Left forelimb (tissue), 1 donor: ENCODE data around the gene GPN3.
"Not testable (repeated sequence)": the region's sequence is repeated elsewhere in the genome, so short reads cannot be mapped to it uniquely, and the experiment has no call there.

ENCODE experiments used
- DNase-seq: peaks from one replicate; pipeline ENCODE4 v3.0.0-alpha.2; 2018; ENCODE audit warnings: low spot score

GPN3 gene

DNA sequence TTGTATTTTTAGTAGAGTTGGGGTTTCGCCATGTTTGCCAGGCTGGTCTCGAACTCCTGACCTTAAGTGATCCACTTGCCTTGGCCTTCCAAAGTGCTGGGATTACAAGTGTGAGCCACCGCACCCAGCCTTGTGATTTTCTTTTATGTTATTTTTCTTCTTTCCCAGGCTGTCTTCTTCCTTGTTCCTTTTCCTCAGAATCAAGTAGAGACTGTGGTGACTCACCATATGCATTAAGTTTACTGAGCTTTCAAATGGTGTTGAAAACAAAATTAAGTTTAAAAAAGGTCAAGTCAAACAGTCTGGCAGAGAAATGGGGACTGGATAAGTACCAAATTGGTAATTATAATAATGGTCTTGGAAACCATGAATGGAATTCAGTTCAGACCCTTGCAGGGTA lies 23.6 kb downstream of the GPN3 start:
- DNase-seq, result no peak

DNA sequence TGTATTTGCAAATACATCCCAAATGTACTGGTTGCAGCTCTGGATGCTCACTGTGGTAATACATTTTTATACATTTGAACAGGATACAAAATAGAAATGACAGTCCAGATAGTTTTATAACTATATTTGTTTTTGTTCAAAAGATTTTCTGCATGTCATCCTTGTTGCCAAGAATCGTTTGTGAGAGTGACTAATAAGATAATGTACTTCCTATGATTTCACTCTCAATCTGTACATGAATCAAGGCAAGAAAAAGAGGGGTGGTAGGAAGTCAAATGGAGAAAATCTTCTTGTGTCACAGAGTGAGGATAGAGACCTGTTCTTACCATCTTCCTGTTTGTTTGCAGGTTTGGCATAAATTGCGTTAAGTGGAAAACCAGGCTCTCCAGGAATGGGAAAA lies 31.8 kb downstream of the GPN3 start:
- no peak for DNase-seq

GRCh38 chr12:110431957-110432587 lies 36.0 kb downstream of the GPN3 start:
- no peak for DNase-seq

GRCh38 chr12:110429676-110430075 lies 38.4 kb downstream of the GPN3 start:
- not testable (repeated sequence) for DNase-seq

- no peak for DNase-seq
These were observed 41.7 kb downstream of the GPN3 start for GRCh38 chr12:110426406-110426805.

DNA sequence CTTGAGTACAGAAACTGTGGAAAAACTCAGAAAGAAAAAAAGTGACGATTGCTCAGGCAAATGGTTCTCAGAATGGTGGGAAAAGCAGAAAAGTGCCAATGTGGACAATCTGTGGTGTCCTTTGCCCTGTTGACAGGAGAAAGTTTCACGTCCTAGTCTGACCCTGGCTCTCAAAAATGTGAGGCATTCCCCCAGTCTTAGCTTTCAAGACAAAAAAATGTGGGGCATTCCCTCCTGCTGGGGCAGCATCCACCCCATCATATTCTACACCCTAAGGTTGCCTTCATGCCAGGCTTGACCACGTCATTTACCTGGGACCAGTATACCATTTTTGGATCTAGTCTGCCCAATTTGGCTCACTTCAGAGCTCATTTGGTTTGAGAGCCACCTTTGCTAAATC lies 43.8 kb downstream of the GPN3 start:
- no peak for DNase-seq

- no peak for DNase-seq
These were observed 46.4 kb downstream of the GPN3 start for GRCh38 chr12:110421701-110422100.

GRCh38 chr12:110421159-110421661 lies 46.8 kb downstream of the GPN3 start:
- no peak for DNase-seq

DNA sequence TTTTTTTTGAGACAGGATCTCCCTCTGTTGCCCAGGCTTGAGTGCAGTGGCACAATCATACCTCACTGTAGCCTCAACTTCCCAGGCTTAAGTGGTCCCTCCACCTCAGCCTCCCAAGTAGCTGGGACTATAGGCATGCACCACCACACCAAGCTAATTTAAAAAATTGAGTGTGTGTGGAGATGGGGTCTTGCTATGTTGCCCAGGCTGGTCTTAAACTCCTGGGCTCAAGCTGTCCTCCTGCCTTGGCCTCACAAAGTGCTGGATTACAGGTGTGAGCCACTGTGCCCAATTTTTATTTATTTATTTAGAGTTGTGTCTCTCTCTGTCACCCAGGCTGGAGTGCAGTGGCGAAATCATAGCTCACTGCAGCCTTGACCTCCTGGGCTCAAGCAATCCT lies 47.4 kb downstream of the GPN3 start:
- not testable (repeated sequence) for DNase-seq

DNA sequence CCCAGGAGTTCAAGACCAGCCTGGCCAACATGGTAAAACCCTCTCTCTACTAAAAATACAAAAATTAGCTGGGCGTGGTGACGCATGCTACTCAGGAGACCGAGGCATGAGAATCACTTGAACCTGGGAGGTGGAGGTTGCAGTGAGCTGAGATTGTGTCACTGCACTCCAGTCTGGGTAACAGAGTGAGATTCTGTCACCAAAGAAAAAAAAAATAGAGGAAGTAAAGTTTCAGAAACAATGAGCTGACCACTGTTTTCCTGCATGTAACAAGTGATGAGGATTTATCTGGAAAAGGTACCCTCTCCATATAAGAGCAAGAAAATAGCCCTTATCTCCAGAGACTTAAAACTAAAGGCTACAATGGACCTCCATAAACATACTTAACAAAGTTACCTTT lies 50.9 kb downstream of the GPN3 start:
- DNase-seq, result not testable (repeated sequence)

- DNase-seq, result not testable (repeated sequence)
These were observed 58.0 kb downstream of the GPN3 start for GRCh38 chr12:110410086-110410485.

DNA sequence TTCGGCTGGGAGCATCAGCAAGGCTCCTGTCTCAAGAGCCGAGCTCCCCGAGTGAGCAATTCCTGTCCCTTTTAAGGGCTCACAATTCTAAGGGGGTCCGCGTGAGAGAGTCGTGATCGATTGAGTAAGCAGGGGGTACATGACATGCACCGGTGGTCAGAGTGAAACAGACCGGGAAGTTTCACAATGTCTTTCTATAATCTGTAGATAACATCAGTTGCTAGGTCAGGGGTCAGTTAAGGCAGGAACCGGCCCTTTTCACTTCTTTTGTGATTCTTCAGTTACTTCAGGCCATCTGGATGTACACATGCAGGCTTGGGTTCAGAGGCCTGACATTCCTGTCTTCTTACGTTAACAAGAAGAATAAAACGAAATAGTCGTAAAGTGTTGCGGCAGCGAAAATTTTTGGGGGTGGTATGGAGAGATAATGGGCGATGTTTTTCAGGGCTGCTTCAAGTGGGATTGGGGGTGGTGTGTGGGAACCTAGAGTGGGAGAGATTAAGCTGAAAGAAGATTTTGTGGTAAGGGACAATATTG lies 62.9 kb downstream of the GPN3 start:
- not testable (repeated sequence) for DNase-seq

- peak; percentile 80 for DNase-seq
These were observed 63.9 kb downstream of the GPN3 start for GRCh38 chr12:110403976-110404682.

GRCh38 chr12:110403146-110403975 lies 64.7 kb downstream of the GPN3 start, which contains the start of gene ANAPC7:
TSS of gene ANAPC7 (minus strand) at chr12:110403708. CDS start at chr12:110403627, 81 bp downstream.
- peak; percentile 91 for DNase-seq
